IMR-90 (cell line): Measurements from ENCODE around the gene RTBDN. TPM values are rescaled to one million over a fixed set of nuclear protein-coding genes. Genes with fewer than 3 reads are reported as not detected.

Source experiments
- FOS ChIP-seq: fragments of 150-350 bp; IDR thresholded peaks from 2 replicates; pipeline ENCODE4 v1.6.1; 2016; ENCODE audit warnings: low read depth, low read length
- MAZ ChIP-seq: IDR thresholded peaks from 2 replicates; pipeline ENCODE4 v1.6.1; 2012; ENCODE audit warnings: low read depth, mild to moderate bottlenecking, low read length, improper control_type of control experiment, moderate library complexity, borderline replicate concordance
- RFX5 ChIP-seq: IDR thresholded peaks from 2 replicates; pipeline ENCODE4 v1.8.0; 2012; ENCODE audit warnings: low read depth, mild to moderate bottlenecking, low read length, moderate library complexity
- polyA plus RNA-seq, 3 experiments: library from polyadenylated mRNA; depleted of rRNA; stranded (reverse); fragments of >200 nt; gene quantifications; 2 replicates each; pipeline ENCODE4 v1.2.3, GENCODE V29; 2012; ENCODE audit warnings: low replicate concordance in 1 of 3
- total RNA-seq: library from RNA; depleted of rRNA; stranded (reverse); fragments of >200 nt; gene quantifications from 2 replicates; pipeline ENCODE4 v1.2.3, GENCODE V29; 2012

The RTBDN gene
- total and polyA plus RNA-seq, 2 of the 4 experiments (the other 2 are of a cell fraction), result 0.07 TPM; not detected in 1

GRCh38 chr19:12794196-12794941 lies 40.0 kb downstream of the RTBDN start (continued):
- TF ChIP-seq MAZ (no peak), FOS (peak; percentile 1; the same call in 1 of the 2 replicates), RFX5 (no peak)
